ENCODE results near the gene DCAF5.

- TF ChIP-seq CTCF (IDR thresholded peaks at IDR 0.05; ENCODE audit: low read length): no peak
- TF ChIP-seq EZH2phosphoT487 (IDR thresholded peaks at IDR 0.05; ENCODE audit: low read length): no peak
These were observed 75.1 kb downstream of the DCAF5 start for GRCh38 chr14:69077841-69078240.

All from MM.1S (cell line).